KBM-7 (cell line): Measurements from ENCODE around the gene RNF39.
"Not testable (repeated sequence)": the region's sequence is repeated elsewhere in the genome, so short reads cannot be mapped to it uniquely, and the experiment has no call there.

Experiments used
- DNase-seq: peaks from one replicate; pipeline ENCODE4 v3.0.0-alpha.2; 2015
- in situ Hi-C: fragments of 300-500 bp; cut with MboI; formaldehyde crosslinking; loops from 2 replicates; pipeline ENCODE4 v1.14.3; 2020; ENCODE audit warnings: low sequenced_read_pairs, low pct_unique_long_range_greater_than_20kb, mixed read lengths

RNF39 gene

DNA sequence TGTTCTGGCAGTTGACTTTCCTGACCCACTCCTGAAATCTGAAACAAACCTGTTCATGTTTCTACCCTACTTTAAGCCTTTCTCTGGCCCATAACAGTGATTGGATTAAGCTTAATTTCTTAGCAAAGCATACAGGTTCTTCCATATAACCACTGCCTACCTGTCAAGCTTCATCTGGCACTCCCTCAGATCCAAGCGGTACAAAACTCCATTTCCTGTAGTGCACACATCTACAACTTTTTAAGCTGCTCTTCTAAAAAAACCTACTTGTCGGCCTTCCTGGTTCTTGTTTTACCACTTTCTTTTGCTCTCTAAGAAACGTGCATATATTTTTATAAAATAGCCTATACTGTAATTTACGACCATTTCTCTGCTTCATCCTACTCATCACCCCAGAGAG, 9.5 kb downstream of the RNF39 start:
- in situ Hi-C loops = no loop called here
- DNase-seq = no peak

DNA sequence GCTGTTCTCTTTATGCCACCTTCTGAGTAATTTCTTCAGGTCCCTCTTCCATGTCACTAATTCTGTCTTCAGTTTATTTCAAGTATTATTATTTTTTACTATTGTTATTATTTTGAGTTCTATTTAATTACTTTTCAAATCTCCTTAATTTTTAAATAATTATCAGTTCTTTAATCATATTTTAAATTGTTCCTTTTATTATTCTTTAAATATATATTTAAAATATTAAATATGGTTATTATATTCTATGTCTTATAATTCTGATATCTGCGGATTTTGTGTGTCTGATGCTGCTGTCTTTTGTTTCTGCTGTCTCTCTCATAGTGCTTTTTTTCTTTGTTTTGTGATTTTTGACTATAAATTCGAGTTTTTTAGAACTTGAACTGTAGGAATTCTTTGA, 12.3 kb downstream of the RNF39 start:
- no peak for DNase-seq
- in situ Hi-C loops = no loop called here

DNA sequence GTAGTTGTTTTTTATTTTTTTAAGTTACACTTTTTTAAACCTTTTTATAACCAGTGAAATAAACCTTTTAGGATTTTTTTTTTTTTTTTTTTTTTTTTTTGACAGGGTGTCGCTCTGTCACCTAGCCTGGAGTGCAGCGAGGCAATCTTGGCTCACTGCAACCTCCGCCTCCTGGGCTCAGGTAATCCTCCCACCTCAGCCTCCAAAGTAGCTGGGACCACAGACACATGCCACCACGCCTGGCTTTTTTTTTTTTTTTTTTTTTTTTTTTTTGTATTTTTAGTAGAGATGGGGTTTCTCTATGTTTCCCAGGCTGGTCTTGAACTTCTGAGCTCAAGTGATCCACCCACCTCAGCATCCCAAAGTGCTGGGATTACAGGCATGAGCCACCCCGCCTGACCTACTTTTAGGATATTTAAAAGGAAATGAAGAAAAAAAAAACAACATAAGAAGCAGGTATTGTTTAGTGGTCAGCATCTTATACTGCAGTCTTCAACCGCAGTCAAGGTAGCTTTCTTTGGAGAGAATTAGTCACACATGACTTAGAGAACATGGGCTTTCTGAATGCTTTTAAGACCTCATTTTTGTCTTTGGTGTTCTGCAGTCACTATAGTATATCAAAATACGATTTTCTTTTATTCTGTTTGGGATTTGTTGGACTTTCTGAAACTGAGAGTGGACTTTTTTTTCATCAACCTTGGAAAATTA, 12.9 kb downstream of the RNF39 start:
- DNase-seq = no peak
- in situ Hi-C loops = no loop called here

DNA sequence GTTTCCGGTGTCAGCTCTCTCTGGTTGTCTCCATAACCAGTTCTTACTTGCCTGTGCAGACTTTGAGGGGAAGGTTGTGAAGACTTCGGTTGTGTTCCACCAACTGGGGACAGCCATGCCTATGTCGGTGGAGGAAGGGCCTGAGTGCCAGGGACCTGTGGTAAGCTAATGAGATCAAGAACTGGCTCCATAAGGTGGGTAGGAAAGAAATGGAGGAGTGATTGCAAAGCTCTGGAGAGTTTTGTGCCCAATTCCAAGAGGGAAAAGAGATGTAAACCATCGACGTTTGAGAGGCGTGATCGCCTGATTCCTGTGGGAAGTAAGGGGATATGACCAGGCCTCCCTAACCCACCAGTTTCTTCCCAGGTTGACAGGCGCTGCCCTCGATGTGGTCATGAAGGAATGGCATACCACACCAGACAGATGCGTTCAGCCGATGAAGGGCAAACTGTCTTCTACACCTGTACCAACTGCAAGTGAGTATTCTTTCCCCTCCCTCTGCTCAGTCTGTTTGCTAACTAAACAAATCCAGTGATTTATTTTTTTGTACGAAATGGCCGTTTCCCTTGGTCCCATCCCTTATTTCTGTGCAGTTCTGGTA, 13.6 kb downstream of the RNF39 start:
- in situ Hi-C loops = no loop called here
- no peak for DNase-seq

DNA sequence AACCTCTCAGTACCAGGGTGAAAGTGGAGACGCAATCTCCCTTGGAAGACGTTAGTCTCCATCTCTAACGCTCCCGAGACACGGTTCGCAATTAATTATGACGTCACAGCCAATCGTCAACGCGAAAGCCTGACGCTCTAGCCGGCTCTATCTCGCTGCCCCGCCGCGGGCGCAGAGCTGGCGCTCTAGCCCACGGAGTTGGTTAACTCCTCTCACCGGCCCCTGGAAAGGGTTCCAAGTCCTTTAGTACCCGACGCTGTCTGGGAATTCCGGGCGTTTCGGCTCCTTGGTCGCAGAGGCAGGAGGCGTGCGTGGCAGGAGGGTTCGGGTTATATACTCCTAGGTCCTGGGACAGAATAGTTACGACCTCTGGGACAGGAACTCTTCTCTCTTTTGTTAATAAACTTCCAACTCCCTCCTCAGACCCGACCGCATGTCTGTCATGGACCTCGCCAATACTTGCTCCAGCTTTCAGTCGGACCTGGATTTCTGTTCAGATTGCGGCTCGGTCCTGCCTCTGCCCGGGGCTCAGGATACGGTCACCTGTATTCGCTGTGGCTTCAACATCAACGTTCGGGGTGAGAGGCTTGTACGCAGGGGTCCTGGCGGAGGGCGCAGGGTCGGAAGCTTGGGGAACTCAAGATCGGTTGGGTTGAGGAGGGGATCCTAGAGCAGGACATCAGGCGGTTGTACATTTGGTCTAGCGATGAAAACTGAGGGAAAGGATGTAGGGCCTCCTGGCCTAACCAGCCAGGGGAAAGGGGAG, 14.3 kb downstream of the RNF39 start, which contains the start of gene POLR1H:
TSS of gene POLR1H (plus strand) at position 174 of the 766 bp plus-strand sequence. CDS start at position 434, 260 bp downstream.
- in situ Hi-C loops = no loop called here
- peak; percentile 91 for DNase-seq

DNA sequence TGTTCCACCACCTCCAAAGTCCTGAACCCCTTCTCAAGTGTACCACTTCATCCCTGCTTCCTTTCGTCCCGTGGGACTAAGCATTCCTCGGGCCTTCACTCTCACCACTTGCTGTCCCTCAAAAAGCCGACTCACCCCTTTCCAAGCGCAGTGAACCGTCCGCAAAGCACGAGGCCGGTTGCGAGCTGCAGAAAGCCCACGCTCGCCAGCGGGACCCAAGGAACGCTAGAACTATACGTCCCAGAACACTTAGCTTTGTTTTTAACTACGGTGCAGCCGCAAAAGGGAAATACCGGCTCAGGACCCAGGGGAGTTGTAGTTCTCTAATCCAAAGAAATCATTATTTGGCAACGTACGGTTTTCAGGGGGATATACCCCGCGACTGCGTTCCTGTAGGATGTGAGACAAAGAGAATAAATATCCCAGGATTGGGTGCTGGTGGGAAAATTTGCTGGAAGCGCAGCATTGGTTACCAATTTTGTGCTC, 14.9 kb downstream of the RNF39 start:
- DNase-seq = no peak
- in situ Hi-C loops = no loop called here

GRCh38 chr6:30055513-30055912, 20.1 kb downstream of the RNF39 start:
- in situ Hi-C loops = no loop called here
- DNase-seq = no peak

- in situ Hi-C loops = no loop called here
- DNase-seq = no peak
Observed at GRCh38 chr6:30053682-30054081, 21.9 kb downstream of the RNF39 start.

DNA sequence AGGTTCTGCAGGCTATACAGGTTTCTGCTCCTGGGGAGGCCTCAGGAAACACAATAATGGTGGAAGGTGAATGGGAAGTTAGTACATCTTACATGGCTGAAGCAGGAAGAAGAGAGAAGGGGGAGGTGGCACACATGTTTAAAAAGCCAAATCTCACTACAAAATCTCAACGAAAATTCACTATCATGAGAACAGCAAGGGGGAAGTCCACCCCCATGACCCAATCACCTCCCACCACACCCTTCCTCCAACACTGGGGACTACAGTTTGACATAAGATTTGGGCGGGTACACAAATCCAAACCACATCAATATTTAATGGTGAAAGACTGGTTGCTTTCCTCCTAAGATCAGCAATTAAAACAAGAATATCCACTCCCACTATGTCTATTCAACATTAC, 28.3 kb downstream of the RNF39 start:
- peak; percentile 52 for DNase-seq
- in situ Hi-C loops = no loop called here

DNA sequence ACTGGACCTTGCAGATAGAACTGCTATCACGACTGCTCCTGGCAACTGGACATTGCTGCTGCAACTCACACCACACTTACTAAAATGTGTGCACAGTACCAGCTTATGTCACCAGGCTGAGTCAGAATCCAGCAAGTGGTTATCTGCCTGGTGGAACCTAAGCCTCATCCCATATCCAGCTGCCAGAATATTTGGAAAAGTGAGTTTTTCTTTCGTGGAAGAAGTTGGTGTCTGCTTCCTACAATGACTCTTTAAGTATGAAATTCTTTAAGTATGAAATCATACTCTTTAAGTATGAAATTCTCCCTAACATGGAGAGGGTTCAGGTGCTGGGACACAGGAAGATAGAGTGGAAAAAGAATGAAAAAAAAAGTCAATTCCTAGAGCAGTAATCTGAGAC, 30.9 kb downstream of the RNF39 start:
- DNase-seq = no peak
- in situ Hi-C loops = no loop called here

- in situ Hi-C loops = no loop called here
- DNase-seq = no peak
Observed at GRCh38 chr6:30043744-30044143, 31.8 kb downstream of the RNF39 start.

- no peak for DNase-seq
- in situ Hi-C loops = no loop called here
Observed at GRCh38 chr6:30042914-30043313, 32.7 kb downstream of the RNF39 start.

GRCh38 chr6:30042476-30042875, 33.1 kb downstream of the RNF39 start:
- DNase-seq = peak; percentile 24
- in situ Hi-C loops = no loop called here

GRCh38 chr6:30041821-30042220, 33.7 kb downstream of the RNF39 start:
- DNase-seq = no peak
- in situ Hi-C loops = no loop called here

- no peak for DNase-seq
- in situ Hi-C loops = no loop called here
Observed at GRCh38 chr6:30041221-30041620, 34.3 kb downstream of the RNF39 start.

GRCh38 chr6:30037182-30037788, 38.3 kb downstream of the RNF39 start:
- in situ Hi-C loops = no loop called here
- peak; percentile 44 for DNase-seq

DNA sequence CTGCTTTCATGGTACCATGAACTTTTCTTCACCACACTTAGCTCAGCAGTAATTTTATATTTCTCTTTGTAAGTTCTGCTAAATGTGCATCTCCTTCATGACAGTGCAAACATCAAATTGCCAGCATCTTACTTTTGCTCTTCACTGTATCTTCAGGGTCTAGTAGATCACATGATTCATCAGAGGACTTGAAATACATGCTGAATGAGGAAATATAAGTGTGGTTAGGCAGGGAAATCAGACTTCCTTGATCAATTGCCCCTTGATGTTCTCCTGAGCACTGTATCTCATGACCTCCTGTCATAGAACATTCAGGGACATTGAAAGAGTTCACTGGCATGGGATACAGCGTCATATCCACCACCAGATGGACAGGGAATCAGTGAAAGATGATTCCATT, 39.8 kb downstream of the RNF39 start:
- in situ Hi-C loops = no loop called here
- DNase-seq = no peak

- DNase-seq, in situ Hi-C loops: not testable (repeated sequence)
Observed at GRCh38 chr6:30033440-30033839, 42.1 kb downstream of the RNF39 start.

- no peak for DNase-seq
- in situ Hi-C loops = no loop called here
Observed at GRCh38 chr6:30031381-30031780, 44.2 kb downstream of the RNF39 start.

- in situ Hi-C loops = no loop called here
- no peak for DNase-seq
Observed at GRCh38 chr6:30029588-30029987, 46.0 kb downstream of the RNF39 start.
